Hippocampal formation (tissue), 2 donors: ENCODE data around the gene GAB1.
"Not testable (repeated sequence)": the region's sequence is repeated elsewhere in the genome, so short reads cannot be mapped to it uniquely, and the experiment has no call there.

Source experiments
- DNase-seq, 2 donors: peaks; one replicate each; lab custom pipeline; 2025; lab: John Stamatoyannopoulos, UW

Gene GAB1

GRCh38 chr4:143338313-143338712, 1.6 kb downstream of the GAB1 start:
- no peak for DNase-seq

DNA sequence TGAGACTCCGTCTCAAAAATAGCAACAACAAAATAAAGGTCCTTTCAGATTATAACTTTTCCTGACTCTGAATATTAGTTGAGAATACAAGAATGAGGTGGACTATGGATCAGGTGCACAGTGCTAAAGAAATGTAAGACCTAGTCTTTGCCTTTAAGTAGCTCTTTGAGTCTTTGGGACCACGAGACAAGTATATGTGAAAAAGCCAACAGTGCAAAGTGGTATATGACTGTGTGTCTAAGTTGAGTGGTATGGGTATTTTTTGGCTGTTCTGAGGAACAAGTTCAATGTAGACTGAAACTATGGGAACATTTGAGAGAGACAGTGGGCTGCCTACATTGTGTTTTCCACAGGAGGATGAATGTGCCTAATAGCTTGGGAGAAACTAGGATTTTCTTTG, 2.8 kb downstream of the GAB1 start:
- DNase-seq: no peak

DNA sequence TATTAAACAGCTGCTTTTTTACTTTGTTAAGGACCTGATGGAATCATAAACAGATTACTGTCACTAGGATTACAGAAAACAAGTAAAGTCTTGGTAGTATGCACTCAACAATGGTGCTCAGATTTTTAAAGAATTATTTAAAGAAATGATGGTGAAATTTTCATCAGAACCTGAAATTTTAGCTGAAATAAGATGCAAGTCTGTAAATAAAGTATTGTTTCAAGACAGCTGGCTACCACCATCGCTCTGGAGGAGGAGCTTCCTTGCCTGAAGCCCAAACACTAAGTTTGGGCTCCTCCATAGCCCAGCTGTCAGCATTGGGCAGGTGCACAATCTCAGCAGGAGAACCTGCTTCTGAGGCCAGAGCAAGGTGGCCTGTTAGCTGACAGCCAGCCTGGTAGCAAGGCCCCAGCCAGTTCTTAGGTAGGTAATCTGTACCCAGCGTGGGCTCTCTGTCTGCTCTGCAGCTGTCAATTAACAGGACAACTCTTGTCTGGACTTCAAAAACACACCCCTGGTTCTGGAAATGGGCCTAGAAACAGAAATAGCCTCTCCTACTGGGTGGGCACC, 4.6 kb downstream of the GAB1 start:
- peak in 1 of 2 donors; percentile 17 for DNase-seq

- DNase-seq: no peak
Measured at GRCh38 chr4:143343276-143343831, 6.7 kb downstream of the GAB1 start.

DNA sequence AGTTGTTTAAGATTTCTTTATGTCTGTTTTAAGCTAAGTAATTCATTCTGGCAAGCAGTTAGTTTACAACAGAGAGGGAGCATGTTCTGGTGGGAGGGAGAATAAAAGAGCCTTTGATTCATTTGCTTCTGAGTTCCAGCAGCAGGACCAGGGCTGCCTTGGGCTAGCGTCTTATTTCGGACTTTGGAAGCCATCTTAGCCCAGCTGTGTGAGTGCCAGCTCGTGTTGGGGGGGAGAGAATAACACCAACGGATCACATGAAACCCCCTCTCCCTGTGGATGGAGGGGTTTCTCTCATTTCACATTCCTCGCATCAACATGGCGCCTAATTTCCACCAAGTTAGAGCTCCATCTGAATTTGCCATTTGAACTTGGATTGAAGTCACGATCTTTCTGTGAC, 7.4 kb downstream of the GAB1 start:
- peak; percentile 18 to 79 for DNase-seq

- no peak for DNase-seq
Measured at GRCh38 chr4:143344774-143345173, 8.1 kb downstream of the GAB1 start.

- DNase-seq: no peak
Measured at GRCh38 chr4:143345356-143345755, 8.7 kb downstream of the GAB1 start.

DNA sequence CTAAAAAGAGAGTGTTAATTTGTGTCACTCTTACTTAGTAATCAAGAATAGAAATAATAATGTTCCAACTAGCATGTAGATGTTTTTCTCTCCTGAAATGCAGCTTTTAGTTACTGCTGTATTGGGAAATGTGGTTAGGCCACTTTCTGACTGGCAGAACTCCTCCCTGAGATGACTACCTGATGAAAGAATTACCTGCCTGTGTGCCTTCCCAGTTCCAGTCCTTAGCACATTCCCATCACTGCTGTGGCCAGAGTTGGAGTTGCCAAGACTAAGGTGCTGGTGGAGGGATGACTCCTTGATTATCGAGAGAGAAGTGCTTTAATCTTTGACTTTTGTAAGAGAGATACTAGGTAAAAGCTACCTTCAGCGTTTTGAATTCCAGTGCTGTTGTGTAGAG, 9.5 kb downstream of the GAB1 start:
- DNase-seq: no peak

- no peak for DNase-seq
Measured at GRCh38 chr4:143347484-143348111, 10.9 kb downstream of the GAB1 start.

GRCh38 chr4:143348233-143349077, 11.8 kb downstream of the GAB1 start:
- no peak for DNase-seq

GRCh38 chr4:143349858-143350527, 13.3 kb downstream of the GAB1 start:
- not testable (repeated sequence) for DNase-seq

- DNase-seq: no peak
Measured at GRCh38 chr4:143351149-143351691, 14.5 kb downstream of the GAB1 start.

DNA sequence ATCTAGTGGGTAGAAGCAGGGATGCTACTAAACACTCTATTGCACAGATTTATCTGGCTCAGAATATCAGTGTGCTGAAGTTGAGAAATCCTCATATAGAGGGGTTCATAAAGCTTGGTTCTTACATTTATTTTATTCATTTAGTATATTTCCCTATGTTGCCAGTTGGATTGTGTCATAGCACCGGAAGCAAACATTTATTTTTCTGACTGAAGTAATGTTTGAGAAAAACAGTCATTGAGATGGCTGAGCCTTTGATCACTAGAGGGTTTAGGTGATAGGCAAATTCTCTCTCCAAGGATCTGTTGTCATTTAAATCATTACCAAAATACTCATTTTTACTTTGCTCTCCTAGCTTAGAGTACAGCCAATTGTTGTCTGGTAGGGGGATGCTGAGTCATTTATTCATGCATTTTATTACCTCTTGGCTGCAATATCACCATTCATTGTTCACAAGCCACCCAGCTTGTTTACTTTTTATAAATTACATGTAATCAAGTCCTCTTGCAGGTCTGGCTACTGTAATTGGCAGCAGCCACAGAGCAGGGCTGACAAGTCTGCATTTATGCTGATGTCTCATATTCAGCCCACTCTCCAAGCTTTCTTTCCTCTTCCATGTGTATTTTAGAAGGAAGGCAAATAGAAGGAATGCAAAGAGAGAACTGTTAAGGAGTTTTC, 15.2 kb downstream of the GAB1 start:
- no peak for DNase-seq

GRCh38 chr4:143352720-143353119, 16.0 kb downstream of the GAB1 start:
- DNase-seq: no peak

DNA sequence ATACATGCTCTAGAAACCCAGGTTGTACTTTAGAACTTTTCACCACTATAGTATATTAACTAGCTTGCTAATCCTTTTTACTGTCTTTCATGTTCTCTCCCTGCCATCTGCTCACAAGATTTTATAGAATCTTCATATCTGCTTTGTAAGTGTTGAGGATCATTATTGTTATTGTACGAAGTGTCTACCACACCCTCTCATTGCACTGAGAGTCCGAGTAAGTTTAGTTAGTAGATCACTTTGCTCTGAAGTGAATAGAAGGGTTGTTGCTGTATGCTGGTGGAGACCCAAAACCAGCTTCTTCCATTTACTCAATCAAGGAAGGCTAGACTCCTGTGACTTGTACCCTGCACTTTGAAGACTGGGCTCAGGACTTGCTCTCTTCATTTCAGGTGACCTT, 17.1 kb downstream of the GAB1 start:
- DNase-seq: no peak

- no peak for DNase-seq
Measured at GRCh38 chr4:143354990-143355389, 18.3 kb downstream of the GAB1 start.

DNA sequence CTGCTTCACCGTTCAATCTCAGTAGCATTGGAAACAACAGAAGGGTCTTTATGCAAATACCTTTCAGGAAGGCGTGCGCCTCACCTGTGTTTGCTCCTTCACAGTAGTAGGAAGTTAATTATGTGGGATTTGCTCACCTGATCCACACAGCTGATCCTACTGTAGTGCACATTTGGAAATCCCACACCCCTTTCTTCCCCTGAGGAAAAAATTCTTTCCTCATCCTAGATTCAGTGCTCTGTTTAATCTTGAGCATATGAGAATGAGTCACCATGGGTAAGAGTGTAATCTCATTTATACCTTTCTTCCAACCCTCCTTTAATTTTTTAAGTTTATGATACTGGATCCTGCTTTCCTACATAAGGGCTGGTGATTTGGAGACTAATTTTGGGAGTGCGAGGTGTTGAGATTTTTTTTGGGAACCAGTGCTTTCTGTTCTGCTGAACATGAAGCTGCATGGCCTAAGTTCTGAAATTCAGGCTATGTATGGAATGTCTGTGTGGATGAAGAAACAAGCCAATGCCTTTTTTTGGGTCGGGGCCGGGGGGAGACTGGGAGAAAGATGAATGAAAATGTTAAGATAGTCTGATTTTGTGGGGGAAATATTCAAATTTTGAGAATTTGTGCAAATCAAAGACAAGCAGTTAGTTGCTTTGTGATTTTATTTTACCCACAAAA, 19.0 kb downstream of the GAB1 start:
- no peak for DNase-seq

GRCh38 chr4:143356493-143356892, 19.8 kb downstream of the GAB1 start:
- no peak for DNase-seq

DNA sequence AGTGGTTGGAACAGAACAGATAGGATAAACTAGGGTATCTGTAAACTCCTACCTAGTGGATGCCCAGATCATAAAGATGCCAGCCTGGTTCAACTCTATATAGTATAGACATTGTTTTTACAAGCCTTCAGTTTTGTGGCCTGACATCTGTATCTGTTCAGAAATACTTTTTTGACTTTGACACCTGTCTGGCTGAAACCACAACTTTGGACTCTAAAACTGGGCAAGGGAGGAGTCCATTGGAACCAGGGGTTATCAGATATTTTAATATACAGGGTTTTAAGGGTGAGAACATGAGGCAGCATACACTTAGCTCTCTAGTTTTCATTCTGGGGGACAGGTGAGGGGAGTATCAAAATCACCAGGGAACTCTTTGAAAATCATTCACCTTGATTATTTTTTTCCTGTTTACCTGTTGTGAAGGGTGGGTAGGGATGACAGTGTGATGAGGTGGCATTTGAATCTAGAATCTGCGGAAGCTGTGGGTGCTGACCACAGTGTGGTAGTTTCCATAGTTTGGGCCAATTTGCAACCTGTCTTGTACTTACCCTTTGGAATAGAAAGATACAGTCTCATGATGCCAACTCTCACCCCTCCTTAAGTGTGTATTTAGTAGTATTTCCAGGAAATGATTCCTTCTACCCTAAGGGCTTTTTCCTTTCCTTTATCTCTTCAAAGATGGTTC, 20.6 kb downstream of the GAB1 start:
- DNase-seq: no peak

DNA sequence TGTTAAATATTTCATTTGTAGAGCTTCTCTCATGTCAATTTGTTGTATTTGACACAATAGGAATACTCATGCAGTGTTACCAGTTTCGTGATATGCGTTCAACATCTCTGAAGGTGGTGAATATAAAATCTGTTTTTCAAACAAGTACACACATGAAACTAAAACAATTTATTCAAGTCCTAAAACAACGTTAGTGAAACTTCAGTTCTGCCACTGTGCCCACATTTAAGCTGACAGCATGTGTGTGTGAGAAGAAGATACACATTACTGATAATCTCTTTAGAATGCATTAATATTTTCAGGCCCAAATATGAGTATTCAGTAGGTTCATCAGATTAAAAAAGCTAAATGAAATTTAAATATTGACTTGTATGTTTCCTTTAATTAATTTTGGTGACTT, 21.7 kb downstream of the GAB1 start:
- DNase-seq: no peak
